Jurkat, Clone E6-1 (cell line): ENCODE data around the gene CCDC200.
A peak's percentile ranks its signal among the peaks of the same experiment; 100 is the strongest.

Experiments
- DNase-seq: peaks from one replicate; pipeline ENCODE4 v3.0.0-alpha.2; 2011; ENCODE audit warnings: low read depth, low spot score
- H3K4me3 ChIP-seq: 2 replicates; pipeline ENCODE4 v1.5.1; 2011; ENCODE audit warnings: mild to moderate bottlenecking, low read length, control low read depth, moderate library complexity

CCDC200 gene

DNA sequence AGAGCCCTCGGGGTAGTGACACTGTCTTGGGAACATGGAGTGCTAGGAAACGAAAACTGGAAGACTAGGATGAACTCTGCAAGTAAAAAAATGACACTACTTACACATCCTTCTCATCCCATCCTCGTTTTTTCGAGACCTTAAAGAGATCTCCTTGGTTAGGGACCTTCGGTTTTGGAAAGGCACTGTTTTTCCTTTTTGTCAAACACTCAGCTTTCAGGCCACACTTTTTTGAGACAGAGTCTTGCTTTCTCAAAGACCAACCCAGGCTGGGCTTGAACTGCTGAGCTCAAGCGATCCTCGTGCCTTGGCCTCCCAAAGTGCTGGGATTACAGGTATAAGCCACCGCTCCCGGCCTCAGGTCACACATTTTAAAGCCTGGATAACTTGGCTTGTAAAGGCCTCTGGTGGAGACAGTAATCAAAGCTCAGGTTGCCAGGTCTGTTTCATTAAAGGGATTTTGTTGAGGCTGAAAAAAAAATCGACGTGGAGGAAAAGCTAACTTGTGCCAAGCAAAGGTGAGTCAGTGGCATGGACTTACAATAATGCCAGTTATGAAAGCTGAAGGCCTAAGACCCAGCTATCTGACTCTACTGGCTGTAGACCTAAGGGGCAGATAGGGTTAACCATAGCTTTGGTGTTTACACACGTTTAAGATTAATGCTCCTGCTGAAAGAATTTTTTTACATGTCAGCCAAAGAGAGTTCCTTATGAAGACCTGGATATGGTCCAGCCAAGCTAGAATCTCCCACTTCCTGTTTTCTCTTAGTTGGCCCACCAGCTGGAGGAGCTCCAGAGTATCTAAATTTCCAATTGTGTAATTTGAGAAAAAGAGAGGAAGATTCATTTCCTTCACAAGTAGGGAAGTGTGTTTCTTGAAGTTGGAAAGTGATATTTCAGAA is 56.6 kb downstream of the CCDC200 start:
- DNase-seq: no peak
- peak overlapping the region; percentile 78 for H3K4me3 ChIP-seq
